Left colon (tissue), 2 donors: ENCODE results near the gene SHOX. TPM values are rescaled to one million over a fixed set of nuclear protein-coding genes. Genes with fewer than 3 reads are reported as not detected.

ENCODE experiments used
- ATAC-seq: fragments of 200-7000 bp; cut with Tn5 transposase; one replicate; pipeline ENCODE4 v1.9.1; 2020; ENCODE audit warnings: mild to moderate bottlenecking, moderate library complexity
- DNase-seq, 2 donors: peaks; one replicate each; pipeline ENCODE4 v3.0.0-alpha.2; 2020
- intact Hi-C, 2 donors: fragments of 100-400 bp; cut with DNase I in 1 of 2; cut with micrococcal nuclease in 1 of 2; formaldehyde crosslinking; loops; one replicate each; pipeline versions ENCODE4 v1.11.2 to v1.14.0; 2022; cut with DNase I, micrococcal nuclease
- total RNA-seq, 2 donors: library from RNA; stranded (reverse); fragmentation: NEBNext Ultra II Directional; extraction: Animal tissue kit (Norgen Biotek cat#: 25700); gene quantifications; one replicate each; pipeline ENCODE4 v1.2.1, GENCODE V29; 2021
- donor health status: DM: no; HTN: no; CAD: no.
- donor health status: DM: yes; HTN: yes; CAD: no.

SHOX gene
- total RNA-seq, 2 donors from 2014 or later, result 0.06 to 0.36 TPM

DNA sequence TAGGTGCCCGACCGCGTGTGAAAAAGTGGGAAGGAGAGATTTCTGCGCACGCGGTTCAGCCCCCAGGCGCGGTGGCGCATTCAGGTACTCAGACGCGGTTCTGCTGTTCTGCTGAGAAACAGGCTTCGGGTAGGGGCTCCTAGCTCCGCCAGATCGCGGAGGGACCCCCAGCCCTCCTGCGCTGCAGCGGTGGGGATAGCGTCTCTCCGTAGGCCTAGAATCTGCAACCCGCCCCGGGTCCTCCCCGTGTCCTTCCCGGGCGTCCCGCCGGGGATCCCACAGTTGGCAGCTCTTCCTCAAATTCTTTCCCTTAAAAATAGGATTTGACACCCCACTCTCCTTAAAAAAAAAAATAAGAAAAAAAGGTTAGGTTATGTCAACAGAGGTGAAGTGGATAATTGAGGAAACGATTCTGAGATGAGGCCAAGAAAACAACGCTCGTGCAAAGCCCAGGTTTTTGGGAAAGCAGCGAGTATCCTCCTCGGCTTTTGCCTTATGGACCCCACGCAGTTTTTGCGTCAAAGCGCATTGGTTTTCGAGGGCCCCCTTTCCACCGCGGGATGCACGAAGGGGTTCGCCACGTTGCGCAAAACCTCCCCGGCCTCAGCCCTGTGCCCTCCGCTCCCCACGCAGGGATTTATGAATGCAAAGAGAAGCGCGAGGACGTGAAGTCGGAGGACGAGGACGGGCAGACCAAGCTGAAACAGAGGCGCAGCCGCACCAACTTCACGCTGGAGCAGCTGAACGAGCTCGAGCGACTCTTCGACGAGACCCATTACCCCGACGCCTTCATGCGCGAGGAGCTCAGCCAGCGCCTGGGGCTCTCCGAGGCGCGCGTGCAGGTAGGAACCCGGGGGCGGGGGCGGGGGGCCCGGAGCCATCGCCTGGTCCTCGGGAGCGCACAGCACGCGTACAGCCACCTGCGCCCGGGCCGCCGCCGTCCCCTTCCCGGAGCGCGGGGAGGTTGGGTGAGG, 3.7 kb downstream of the SHOX start:
- no peak for ATAC-seq
- no peak for DNase-seq
- intact Hi-C loops, result no loop called here

- intact Hi-C loops, result no loop called here
- DNase-seq, result no peak
- ATAC-seq, result no peak
These were observed 5.0 kb downstream of the SHOX start for GRCh38 chrX:635428-636090.

- DNase-seq, result no peak
- intact Hi-C loops, result no loop called here
These were observed 6.5 kb downstream of the SHOX start for GRCh38 chrX:636981-637659.

DNA sequence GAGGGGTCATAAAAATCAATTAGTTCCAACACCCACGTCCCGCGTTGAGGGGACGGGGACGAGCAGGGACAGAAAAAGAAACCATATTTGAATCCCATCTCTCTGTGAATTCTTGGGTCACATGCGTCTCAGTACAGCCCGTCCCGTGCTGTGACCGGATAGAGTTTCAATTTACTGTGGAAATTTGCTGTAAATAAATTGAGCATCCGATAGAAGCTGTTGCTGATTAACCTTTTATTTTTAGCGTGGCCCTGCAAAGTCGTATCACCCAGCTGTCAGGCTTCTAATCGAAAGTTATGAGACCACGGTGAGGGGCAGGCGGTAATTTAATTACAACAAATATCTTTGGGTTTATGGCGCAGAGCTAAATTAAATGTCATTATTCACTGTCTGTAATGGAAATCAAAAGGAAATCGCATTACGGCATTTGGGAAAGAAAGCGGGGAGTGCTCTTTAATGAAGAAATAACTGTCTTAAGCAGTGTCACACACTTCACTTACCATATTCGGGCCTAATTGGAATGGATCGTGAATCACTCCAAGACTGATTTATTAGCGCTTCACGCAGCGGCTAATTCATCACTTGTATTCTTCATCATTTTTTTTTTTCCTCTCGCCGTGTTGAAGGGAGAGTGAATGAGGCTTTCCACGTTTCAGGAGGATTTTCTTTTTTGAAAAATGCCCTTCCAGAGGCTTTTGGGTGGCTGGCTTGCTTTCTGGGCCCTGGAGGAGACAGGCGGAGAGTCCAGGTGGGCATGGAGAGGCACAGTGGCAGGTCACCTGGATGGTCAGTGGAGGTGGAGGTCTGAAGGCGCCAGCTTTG, 7.3 kb downstream of the SHOX start:
- intact Hi-C loops, result no loop called here
- DNase-seq, result no peak
- ATAC-seq, result no peak

More at GRCh38 chrX:636981-637659, 6.5 kb downstream of the SHOX start:
- no peak for ATAC-seq

DNA sequence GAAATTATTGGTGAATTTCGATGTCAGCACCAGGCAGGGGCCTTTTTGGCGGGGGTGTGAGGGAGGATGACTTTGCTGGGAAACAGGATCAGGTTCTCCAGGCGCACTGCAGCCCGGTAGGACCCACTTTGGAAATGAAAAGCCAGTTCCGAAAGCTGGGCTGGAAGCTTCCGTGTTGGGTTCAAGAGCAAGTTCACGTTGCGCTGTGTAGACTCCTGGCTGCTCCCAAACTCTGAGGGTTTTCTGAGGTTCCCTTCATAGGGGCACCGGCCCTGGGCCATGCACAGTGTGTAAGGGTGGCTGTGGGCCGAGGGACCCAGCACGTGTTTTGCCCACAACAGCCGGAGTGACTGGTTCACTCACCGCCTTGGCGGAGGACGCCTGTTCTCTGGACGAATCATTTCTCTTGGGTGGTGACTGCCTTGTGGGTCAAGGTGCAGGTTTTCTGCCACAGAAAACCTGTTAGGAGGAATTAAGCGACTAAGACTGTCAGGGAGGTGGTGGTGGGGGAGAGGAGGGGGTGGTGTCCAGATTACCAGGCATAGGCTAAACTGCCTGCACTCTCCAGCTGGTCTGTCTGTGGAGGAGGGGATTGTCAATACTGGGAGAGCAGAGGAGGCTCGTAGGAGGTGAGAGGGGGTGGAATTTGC, 8.0 kb downstream of the SHOX start:
- DNase-seq (peak in 1 of 2 donors; percentile 40), ATAC-seq (peak; percentile 89)
- intact Hi-C loops, result no loop called here

DNA sequence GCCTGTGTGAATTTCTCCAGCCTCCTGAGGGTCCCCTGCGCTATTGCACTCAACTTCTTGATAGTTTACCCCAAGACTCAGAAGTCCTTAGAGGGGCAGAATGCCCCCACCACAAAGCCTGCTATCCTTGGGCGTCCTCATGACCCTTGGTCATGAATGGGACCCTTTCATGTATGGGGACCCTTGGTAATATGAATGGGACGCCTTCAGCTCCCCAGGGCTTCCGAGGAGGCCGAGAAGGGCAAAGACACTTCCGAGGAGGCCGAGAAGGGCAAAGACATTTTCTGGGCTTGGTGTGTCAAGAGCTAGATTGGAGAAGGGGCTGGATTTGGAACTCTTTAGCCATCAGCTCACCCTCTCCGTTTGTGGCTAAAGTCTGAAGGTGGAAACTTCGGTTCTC, 8.6 kb downstream of the SHOX start:
- DNase-seq (no peak), ATAC-seq (no peak)
- intact Hi-C loops, result no loop called here

- ATAC-seq (no peak), DNase-seq (no peak)
- intact Hi-C loops, result no loop called here
These were observed 10.1 kb downstream of the SHOX start for GRCh38 chrX:640641-641040.

DNA sequence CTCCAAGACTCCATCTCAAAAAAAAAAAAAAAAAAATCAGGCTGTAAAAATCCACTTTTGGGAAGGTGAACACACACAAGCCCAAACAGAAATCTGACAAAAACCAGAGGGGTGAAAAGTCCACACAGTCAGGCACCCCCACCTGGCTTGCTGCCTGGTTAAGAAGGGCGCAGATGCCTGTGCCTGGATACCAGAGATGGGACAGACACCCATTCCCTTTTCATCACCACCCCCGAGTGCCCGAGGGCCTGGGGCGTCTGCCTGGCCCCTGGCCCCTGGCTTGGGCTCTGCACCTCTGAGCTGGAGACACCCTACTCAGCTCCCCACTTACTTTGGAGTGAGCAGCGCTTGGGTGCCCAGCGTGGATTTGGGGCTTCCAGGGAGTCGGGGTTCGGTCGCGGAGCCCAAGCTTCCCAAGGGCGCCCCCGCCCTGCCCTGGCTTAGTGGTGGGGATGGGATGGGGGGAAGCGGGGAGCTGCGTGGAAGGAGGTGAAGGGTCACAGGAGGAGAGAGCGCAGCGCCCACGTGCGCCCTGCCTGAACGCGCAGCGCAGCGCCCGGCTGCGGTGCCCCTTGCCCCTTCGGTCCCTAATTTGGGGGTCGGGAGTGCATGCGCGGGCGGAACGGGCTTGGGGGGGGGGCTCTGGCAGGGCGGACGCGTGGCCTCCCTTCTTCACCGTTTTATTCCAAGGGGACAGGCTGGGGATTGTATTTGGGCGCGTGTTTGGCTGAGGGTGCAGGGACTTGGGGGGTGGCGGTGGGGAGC, 11.3 kb downstream of the SHOX start:
- intact Hi-C loops, result no loop called here
- no peak for ATAC-seq
- no peak for DNase-seq

- intact Hi-C loops, result no loop called here
- DNase-seq (no peak), ATAC-seq (no peak)
These were observed 12.0 kb downstream of the SHOX start for GRCh38 chrX:642436-643240.

DNA sequence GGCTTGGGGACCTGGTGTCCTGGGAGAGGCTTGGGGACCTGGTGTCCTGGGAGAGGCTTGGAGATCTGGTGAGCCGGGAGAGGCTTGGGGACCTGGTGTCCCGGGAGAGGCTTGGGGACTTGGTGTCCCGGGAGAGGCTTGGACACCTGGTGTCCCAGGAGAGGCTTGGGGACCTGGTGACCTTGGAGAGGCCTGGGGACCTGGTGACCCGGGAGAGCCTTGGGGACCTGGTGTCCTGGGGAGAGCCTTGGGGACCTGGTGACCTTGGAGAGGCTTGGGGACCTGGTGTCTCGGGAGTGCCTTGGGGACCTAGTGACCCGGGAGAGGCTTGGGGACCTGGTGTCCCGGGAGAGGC, 12.6 kb downstream of the SHOX start:
- ATAC-seq (no peak), DNase-seq (no peak)
- intact Hi-C loops, result no loop called here

DNA sequence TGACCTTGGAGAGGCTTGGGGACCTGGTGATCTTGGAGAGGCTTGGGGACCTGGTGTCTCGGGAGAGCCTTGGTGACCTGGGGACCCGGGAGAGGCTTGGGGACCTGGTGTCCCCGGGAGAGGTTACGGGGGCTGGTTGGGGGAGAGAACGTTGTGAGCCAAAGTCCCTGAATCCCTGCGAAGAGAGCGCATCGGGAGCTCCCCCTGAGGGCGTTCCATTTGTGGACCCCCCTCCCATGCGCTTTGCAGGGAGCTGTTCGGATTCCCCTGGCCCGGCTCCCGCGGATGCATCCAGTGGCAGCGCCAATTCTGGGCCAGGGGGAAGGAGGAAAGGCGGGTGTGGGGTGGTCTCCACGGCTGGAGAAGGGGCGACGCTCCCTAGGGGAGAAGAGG, 13.3 kb downstream of the SHOX start:
- DNase-seq, result no peak
- ATAC-seq, result no peak
- intact Hi-C loops, result no loop called here

DNA sequence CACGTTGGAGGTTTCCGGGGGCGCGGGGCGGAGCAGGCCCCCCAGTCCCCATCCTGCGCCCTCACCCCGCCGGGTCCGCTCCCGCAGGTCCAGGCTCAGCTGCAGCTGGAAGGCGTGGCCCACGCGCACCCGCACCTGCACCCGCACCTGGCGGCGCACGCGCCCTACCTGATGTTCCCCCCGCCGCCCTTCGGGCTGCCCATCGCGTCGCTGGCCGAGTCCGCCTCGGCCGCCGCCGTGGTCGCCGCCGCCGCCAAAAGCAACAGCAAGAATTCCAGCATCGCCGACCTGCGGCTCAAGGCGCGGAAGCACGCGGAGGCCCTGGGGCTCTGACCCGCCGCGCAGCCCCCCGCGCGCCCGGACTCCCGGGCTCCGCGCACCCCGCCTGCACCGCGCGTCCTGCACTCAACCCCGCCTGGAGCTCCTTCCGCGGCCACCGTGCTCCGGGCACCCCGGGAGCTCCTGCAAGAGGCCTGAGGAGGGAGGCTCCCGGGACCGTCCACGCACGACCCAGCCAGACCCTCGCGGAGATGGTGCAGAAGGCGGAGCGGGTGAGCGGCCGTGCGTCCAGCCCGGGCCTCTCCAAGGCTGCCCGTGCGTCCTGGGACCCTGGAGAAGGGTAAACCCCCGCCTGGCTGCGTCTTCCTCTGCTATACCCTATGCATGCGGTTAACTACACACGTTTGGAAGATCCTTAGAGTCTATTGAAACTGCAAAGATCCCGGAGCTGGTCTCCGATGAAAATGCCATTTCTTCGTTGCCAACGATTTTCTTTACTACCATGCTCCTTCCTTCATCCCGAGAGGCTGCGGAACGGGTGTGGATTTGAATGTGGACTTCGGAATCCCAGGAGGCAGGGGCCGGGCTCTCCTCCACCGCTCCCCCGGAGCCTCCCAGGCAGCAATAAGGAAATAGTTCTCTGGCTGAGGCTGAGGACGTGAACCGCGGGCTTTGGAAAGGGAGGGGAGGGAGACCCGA, 14.0 kb downstream of the SHOX start:
- intact Hi-C loops, result no loop called here
- DNase-seq, result peak; percentile 81 to 85
- ATAC-seq, result peak; percentile 98

GRCh38 chrX:646228-646495, 15.6 kb downstream of the SHOX start:
- DNase-seq (no peak), ATAC-seq (no peak)
- intact Hi-C loops, result no loop called here

DNA sequence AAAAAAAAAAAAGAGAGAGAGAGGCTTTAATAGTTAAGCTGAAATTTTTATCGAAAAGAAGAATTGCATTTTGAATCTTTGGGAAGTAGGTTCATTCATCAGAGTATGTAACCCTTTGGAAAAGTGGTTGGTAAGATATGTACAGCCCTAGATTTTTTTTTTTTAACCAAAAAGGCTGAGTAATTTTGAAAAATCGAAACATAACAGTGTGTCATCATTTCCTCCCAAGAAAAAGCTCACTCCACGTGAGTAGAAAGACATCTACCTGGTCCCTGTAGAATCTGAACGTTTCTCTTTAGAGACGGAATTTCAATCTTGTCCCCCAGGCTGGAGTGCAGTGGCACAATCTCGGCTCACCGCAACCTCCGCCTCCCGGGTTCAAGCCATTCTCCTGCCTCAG, 16.2 kb downstream of the SHOX start:
- no peak for DNase-seq
- no peak for ATAC-seq
- intact Hi-C loops, result no loop called here

GRCh38 chrX:649166-649565, 18.6 kb downstream of the SHOX start:
- ATAC-seq (no peak), DNase-seq (no peak)
- intact Hi-C loops, result no loop called here

- no peak for DNase-seq
- intact Hi-C loops, result no loop called here
- ATAC-seq, result no peak
These were observed 19.7 kb downstream of the SHOX start for GRCh38 chrX:650324-650723.
